ENCODE results near the gene TUBGCP4. TPM values are rescaled to one million over a fixed set of nuclear protein-coding genes. Genes with fewer than 3 reads are reported as not detected.

The TUBGCP4 gene
- total and polyA plus RNA-seq, 9 of the 15 experiments (the other 6 are each of a cell fraction or from before 2014, with no cell fraction given), result 10.7 to 50.2 (median 29.6) TPM

DNA sequence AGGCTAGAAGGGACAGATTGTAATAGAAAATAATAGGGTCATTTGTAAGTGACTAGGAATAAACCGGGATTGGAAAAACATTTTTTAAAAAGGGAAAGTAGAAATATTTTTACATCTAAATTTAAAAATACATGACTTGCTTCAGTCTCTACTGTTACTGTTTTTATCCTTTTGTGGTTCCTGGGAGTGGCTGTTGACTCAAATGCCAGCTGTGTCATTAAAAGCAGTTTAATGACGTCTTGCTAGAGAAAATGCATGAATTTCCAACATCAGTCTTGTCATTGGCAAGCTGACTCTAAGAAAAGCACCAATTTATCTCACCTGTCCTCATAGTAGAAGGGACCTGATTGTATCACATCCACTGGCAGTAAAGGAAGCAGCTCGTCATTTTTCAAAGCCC lies 23.8 kb upstream of the TUBGCP4 start (continued):
- TF ChIP-seq, protein P1, sequence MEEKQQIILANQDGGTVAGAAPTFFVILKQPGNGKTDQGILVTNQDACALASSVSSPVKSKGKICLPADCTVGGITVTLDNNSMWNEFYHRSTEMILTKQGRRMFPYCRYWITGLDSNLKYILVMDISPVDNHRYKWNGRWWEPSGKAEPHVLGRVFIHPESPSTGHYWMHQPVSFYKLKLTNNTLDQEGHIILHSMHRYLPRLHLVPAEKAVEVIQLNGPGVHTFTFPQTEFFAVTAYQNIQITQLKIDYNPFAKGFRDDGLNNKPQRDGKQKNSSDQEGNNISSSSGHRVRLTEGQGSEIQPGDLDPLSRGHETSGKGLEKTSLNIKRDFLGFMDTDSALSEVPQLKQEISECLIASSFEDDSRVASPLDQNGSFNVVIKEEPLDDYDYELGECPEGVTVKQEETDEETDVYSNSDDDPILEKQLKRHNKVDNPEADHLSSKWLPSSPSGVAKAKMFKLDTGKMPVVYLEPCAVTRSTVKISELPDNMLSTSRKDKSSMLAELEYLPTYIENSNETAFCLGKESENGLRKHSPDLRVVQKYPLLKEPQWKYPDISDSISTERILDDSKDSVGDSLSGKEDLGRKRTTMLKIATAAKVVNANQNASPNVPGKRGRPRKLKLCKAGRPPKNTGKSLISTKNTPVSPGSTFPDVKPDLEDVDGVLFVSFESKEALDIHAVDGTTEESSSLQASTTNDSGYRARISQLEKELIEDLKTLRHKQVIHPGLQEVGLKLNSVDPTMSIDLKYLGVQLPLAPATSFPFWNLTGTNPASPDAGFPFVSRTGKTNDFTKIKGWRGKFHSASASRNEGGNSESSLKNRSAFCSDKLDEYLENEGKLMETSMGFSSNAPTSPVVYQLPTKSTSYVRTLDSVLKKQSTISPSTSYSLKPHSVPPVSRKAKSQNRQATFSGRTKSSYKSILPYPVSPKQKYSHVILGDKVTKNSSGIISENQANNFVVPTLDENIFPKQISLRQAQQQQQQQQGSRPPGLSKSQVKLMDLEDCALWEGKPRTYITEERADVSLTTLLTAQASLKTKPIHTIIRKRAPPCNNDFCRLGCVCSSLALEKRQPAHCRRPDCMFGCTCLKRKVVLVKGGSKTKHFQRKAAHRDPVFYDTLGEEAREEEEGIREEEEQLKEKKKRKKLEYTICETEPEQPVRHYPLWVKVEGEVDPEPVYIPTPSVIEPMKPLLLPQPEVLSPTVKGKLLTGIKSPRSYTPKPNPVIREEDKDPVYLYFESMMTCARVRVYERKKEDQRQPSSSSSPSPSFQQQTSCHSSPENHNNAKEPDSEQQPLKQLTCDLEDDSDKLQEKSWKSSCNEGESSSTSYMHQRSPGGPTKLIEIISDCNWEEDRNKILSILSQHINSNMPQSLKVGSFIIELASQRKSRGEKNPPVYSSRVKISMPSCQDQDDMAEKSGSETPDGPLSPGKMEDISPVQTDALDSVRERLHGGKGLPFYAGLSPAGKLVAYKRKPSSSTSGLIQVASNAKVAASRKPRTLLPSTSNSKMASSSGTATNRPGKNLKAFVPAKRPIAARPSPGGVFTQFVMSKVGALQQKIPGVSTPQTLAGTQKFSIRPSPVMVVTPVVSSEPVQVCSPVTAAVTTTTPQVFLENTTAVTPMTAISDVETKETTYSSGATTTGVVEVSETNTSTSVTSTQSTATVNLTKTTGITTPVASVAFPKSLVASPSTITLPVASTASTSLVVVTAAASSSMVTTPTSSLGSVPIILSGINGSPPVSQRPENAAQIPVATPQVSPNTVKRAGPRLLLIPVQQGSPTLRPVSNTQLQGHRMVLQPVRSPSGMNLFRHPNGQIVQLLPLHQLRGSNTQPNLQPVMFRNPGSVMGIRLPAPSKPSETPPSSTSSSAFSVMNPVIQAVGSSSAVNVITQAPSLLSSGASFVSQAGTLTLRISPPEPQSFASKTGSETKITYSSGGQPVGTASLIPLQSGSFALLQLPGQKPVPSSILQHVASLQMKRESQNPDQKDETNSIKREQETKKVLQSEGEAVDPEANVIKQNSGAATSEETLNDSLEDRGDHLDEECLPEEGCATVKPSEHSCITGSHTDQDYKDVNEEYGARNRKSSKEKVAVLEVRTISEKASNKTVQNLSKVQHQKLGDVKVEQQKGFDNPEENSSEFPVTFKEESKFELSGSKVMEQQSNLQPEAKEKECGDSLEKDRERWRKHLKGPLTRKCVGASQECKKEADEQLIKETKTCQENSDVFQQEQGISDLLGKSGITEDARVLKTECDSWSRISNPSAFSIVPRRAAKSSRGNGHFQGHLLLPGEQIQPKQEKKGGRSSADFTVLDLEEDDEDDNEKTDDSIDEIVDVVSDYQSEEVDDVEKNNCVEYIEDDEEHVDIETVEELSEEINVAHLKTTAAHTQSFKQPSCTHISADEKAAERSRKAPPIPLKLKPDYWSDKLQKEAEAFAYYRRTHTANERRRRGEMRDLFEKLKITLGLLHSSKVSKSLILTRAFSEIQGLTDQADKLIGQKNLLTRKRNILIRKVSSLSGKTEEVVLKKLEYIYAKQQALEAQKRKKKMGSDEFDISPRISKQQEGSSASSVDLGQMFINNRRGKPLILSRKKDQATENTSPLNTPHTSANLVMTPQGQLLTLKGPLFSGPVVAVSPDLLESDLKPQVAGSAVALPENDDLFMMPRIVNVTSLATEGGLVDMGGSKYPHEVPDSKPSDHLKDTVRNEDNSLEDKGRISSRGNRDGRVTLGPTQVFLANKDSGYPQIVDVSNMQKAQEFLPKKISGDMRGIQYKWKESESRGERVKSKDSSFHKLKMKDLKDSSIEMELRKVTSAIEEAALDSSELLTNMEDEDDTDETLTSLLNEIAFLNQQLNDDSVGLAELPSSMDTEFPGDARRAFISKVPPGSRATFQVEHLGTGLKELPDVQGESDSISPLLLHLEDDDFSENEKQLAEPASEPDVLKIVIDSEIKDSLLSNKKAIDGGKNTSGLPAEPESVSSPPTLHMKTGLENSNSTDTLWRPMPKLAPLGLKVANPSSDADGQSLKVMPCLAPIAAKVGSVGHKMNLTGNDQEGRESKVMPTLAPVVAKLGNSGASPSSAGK (IDR thresholded peaks at IDR 0.05), result no peak
- no peak for TF ChIP-seq ZNF764 (CRISPR knock-in tag; IDR thresholded peaks at IDR 0.05; ENCODE audit: low read depth)

All from K562 (cell line).